Measurements from ENCODE around the gene PRKCA.

GRCh38 chr17:66740226-66740625 is 437.8 kb downstream of the PRKCA start:
- TF ChIP-seq, protein P1, sequence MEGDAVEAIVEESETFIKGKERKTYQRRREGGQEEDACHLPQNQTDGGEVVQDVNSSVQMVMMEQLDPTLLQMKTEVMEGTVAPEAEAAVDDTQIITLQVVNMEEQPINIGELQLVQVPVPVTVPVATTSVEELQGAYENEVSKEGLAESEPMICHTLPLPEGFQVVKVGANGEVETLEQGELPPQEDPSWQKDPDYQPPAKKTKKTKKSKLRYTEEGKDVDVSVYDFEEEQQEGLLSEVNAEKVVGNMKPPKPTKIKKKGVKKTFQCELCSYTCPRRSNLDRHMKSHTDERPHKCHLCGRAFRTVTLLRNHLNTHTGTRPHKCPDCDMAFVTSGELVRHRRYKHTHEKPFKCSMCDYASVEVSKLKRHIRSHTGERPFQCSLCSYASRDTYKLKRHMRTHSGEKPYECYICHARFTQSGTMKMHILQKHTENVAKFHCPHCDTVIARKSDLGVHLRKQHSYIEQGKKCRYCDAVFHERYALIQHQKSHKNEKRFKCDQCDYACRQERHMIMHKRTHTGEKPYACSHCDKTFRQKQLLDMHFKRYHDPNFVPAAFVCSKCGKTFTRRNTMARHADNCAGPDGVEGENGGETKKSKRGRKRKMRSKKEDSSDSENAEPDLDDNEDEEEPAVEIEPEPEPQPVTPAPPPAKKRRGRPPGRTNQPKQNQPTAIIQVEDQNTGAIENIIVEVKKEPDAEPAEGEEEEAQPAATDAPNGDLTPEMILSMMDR (IDR thresholded peaks at IDR 0.05): no peak
- no peak for TF ChIP-seq POLR2A (IDR thresholded peaks at IDR 0.05)
- TF ChIP-seq EP300 (IDR thresholded peaks at IDR 0.05): no peak
